ENCODE results near the gene KLHDC3. TPM values are rescaled to one million over a fixed set of nuclear protein-coding genes. Genes with fewer than 3 reads are reported as not detected.

KLHDC3 gene
- total and polyA plus RNA-seq, 2 experiments from 2014 or later, result 90.5 to 99.5 TPM

- no peaks in the 10 kb centered on the region for H3K9me3 ChIP-seq (ENCODE audit: low read depth)
- TF ChIP-seq EZH2phosphoT487 (IDR thresholded peaks at IDR 0.05; ENCODE audit: low read depth, severe bottlenecking, unreplicated experiment) (no peak), EZH2 (IDR thresholded peaks at IDR 0.05; ENCODE audit: borderline replicate concordance) (no peak), CTCF (IDR thresholded peaks at IDR 0.05; ENCODE audit: poor library complexity) (no peak)
- no peak for DNase-seq (ENCODE audit: low spot score)
- H3K36me3 ChIP-seq (replicated peaks; ENCODE audit: insufficient read depth, low read depth), result no peaks in the 10 kb centered on the region
- H2AFZ ChIP-seq, result no peak overlapping the region
- H3K79me2 ChIP-seq, result peaks cover 57% of the 10 kb centered on the region
- no peaks in the 10 kb centered on the region for H3K9me2 ChIP-seq (replicated peaks; ENCODE audit: insufficient read depth)
- H4K20me1 ChIP-seq (ENCODE audit: insufficient read depth, poor library complexity, severe bottlenecking), result peaks cover 3% of the 10 kb centered on the region
- 93% methylated on average over 12 of the region's 12 CpGs for WGBS (ENCODE audit: low lambda C conversion rate, missing lambda C conversion rate)
- H3K4me2 ChIP-seq, result no peak overlapping the region
- H3K27ac ChIP-seq, result no peak overlapping the region
- H3K27me3 ChIP-seq, result no peaks in the 10 kb centered on the region
- peaks cover 15% of the 10 kb centered on the region for H3K4me1 ChIP-seq (ENCODE audit: insufficient read depth)
- H3K4me3 ChIP-seq, result no peak overlapping the region
Measured at GRCh38 chr6:43016943-43017334, 2.9 kb downstream of the KLHDC3 start.

- H3K36me3 ChIP-seq (replicated peaks; ENCODE audit: insufficient read depth, low read depth), result no peaks in the 10 kb centered on the region
- H3K4me1 ChIP-seq (ENCODE audit: insufficient read depth), result peaks cover 21% of the 10 kb centered on the region
- peaks cover 7% of the 10 kb centered on the region for H4K20me1 ChIP-seq (ENCODE audit: insufficient read depth, poor library complexity, severe bottlenecking)
- no peak for DNase-seq (ENCODE audit: low spot score)
- no peak overlapping the region for H3K4me2 ChIP-seq
- no peak overlapping the region for H2AFZ ChIP-seq
- TF ChIP-seq EZH2phosphoT487 (IDR thresholded peaks at IDR 0.05; ENCODE audit: low read depth, severe bottlenecking, unreplicated experiment) (no peak), CTCF (IDR thresholded peaks at IDR 0.05; ENCODE audit: poor library complexity) (no peak), EZH2 (IDR thresholded peaks at IDR 0.05; ENCODE audit: borderline replicate concordance) (no peak)
- no peak overlapping the region for H3K4me3 ChIP-seq
- H3K27ac ChIP-seq, result no peak overlapping the region
- no peaks in the 10 kb centered on the region for H3K27me3 ChIP-seq
- peaks cover 66% of the 10 kb centered on the region for H3K79me2 ChIP-seq
- 98% methylated on average over 2 of the region's 2 CpGs for WGBS (ENCODE audit: low lambda C conversion rate, missing lambda C conversion rate)
- H3K9me3 ChIP-seq (ENCODE audit: low read depth), result no peaks in the 10 kb centered on the region
- no peaks in the 10 kb centered on the region for H3K9me2 ChIP-seq (replicated peaks; ENCODE audit: insufficient read depth)
Measured at GRCh38 chr6:43019152-43019551, 5.1 kb downstream of the KLHDC3 start.

GRCh38 chr6:43020052-43020705 lies 6.1 kb downstream of the KLHDC3 start:
- no peak for DNase-seq (ENCODE audit: low spot score)
- Histone ChIP-seq H2AFZ (no peak overlapping the region), H3K79me2 (peaks cover 68% of the 10 kb centered on the region), H4K20me1 (ENCODE audit: insufficient read depth, poor library complexity, severe bottlenecking) (peaks cover 7% of the 10 kb centered on the region), H3K36me3 (replicated peaks; ENCODE audit: insufficient read depth, low read depth) (peaks cover 4% of the 10 kb centered on the region), H3K4me2 (no peak overlapping the region), H3K27me3 (no peaks in the 10 kb centered on the region), H3K9me2 (replicated peaks; ENCODE audit: insufficient read depth) (no peaks in the 10 kb centered on the region), H3K27ac (peak overlapping the region; percentile 96), H3K4me3 (no peak overlapping the region), H3K4me1 (ENCODE audit: insufficient read depth) (peaks cover 17% of the 10 kb centered on the region), H3K9me3 (ENCODE audit: low read depth) (no peaks in the 10 kb centered on the region)
- TF ChIP-seq CTCF (IDR thresholded peaks at IDR 0.05; ENCODE audit: poor library complexity) (no peak), EZH2 (IDR thresholded peaks at IDR 0.05; ENCODE audit: borderline replicate concordance) (no peak), EZH2phosphoT487 (IDR thresholded peaks at IDR 0.05; ENCODE audit: low read depth, severe bottlenecking, unreplicated experiment) (no peak)
- WGBS (ENCODE audit: low lambda C conversion rate, missing lambda C conversion rate), result 100% methylated on average over 3 of the region's 3 CpGs
